AG04449 (cell line): Measurements from ENCODE around the gene PRPSAP2.

Experiments used
- CTCF ChIA-PET: fragments of 350-600 bp; formaldehyde crosslinking; extraction: SDS; loops from one replicate; lab custom pipeline; 2021; ENCODE audit warnings: antibody characterized with exemption; lab: Yijun Ruan, JAX
- POLR2A ChIA-PET: fragments of 400-600, 350-600 bp; formaldehyde crosslinking; extraction: SDS; loops from one replicate; lab custom pipeline; 2020; ENCODE audit warnings: antibody characterized with exemption, inconsistent platforms; lab: Yijun Ruan, JAX
- DNase-seq: peaks from one replicate; pipeline ENCODE4 v3.0.0-alpha.2; 2010; ENCODE audit warnings: low read depth, low spot score
- H3K4me3 ChIP-seq: 2 replicates; pipeline ENCODE4 v1.5.1; 2011; ENCODE audit warnings: low read depth, mild to moderate bottlenecking, control low read depth, low read length
- CTCF ChIP-seq: IDR thresholded peaks from one replicate; pipeline ENCODE4 v1.5.1; 2011; ENCODE audit warnings: mild to moderate bottlenecking, moderate library complexity, low read length, control low read depth, inconsistent platforms; ENCODE audit not compliant: insufficient read depth; ENCODE audit errors: missing control alignments

Gene PRPSAP2

GRCh38 chr17:18964550-18964949, 106.6 kb downstream of the PRPSAP2 start:
- ChIA-PET CTCF (interaction anchor here (11.4 kb wide), 1 partner anchor 16 kb away, joined by 113 read pairs; no protein-coding TSS in a partner anchor), POLR2A (no interaction called here)
- DNase-seq = no peak
- no peak for TF ChIP-seq CTCF
- no peak overlapping the region for H3K4me3 ChIP-seq

- no peak overlapping the region for H3K4me3 ChIP-seq
- POLR2A ChIA-PET = no interaction called here
- TF ChIP-seq CTCF = no peak
- CTCF ChIA-PET = interaction anchor here (11.4 kb wide), 1 partner anchor 15 kb away, joined by 113 read pairs; no protein-coding TSS in a partner anchor
- no peak for DNase-seq
Observed at GRCh38 chr17:18965530-18966236, 107.8 kb downstream of the PRPSAP2 start.

- CTCF ChIA-PET = interaction anchor here (11.4 kb wide), 1 partner anchor 14 kb away, joined by 113 read pairs; no protein-coding TSS in a partner anchor
Observed at GRCh38 chr17:18966831-18967624, 109.1 kb downstream of the PRPSAP2 start.

GRCh38 chr17:18967916-18968315, 110.0 kb downstream of the PRPSAP2 start:
- DNase-seq = no peak
- no peak for TF ChIP-seq CTCF
- H3K4me3 ChIP-seq = no peak overlapping the region
- POLR2A ChIA-PET = no interaction called here
- CTCF ChIA-PET = interaction anchor here (1.3 to 11.4 kb wide), 2 partner anchors 9 to 13 kb away, joined by 4 to 113 read pairs; no protein-coding TSS in a partner anchor

More at GRCh38 chr17:18966831-18967624, 109.1 kb downstream of the PRPSAP2 start:
- DNase-seq = no peak
- no peak for TF ChIP-seq CTCF
- POLR2A ChIA-PET = no interaction called here
- H3K4me3 ChIP-seq = no peak overlapping the region

GRCh38 chr17:18968345-18968744, 110.4 kb downstream of the PRPSAP2 start:
- POLR2A ChIA-PET = no interaction called here
- CTCF ChIA-PET = interaction anchor here (1.3 to 11.4 kb wide), 2 partner anchors 10 to 12 kb away, joined by 4 to 113 read pairs; no protein-coding TSS in a partner anchor
- no peak for TF ChIP-seq CTCF
- DNase-seq = no peak
- no peak overlapping the region for H3K4me3 ChIP-seq
